H4 (cell line): ENCODE measurements around the gene DVL3. TPM values are rescaled to one million over a fixed set of nuclear protein-coding genes. Genes with fewer than 3 reads are reported as not detected.
"Not testable (repeated sequence)": the region's sequence is repeated elsewhere in the genome, so short reads cannot be mapped to it uniquely, and the experiment has no call there.

Experiments
- DNase-seq: peaks from one replicate; pipeline ENCODE4 v3.0.0-alpha.2; 2015; ENCODE audit warnings: low spot score
- total RNA-seq: library from RNA; depleted of rRNA; stranded (reverse); fragments of >200 nt; shearing (Covaris generic); gene quantifications from 2 replicates; pipeline ENCODE4 v1.2.3, GENCODE V29; 2014

Gene DVL3
- total RNA-seq, 1 experiment from 2014 or later = 17.6 TPM

- no peak for DNase-seq
These were observed 706 bp downstream of the DVL3 start for GRCh38 chr3:184155644-184156521.

GRCh38 chr3:184156522-184156955, 1.4 kb downstream of the DVL3 start:
- no peak for DNase-seq

GRCh38 chr3:184157206-184157605, 2.0 kb downstream of the DVL3 start:
- no peak for DNase-seq

GRCh38 chr3:184158404-184158803, 3.2 kb downstream of the DVL3 start:
- DNase-seq = no peak

GRCh38 chr3:184160456-184160855, 5.3 kb downstream of the DVL3 start:
- DNase-seq = no peak

- not testable (repeated sequence) for DNase-seq
These were observed 7.4 kb downstream of the DVL3 start for GRCh38 chr3:184162571-184163070.

- DNase-seq = no peak
These were observed 9.6 kb downstream of the DVL3 start for GRCh38 chr3:184164648-184165330.

- no peak for DNase-seq
These were observed 10.4 kb downstream of the DVL3 start for GRCh38 chr3:184165543-184165942.

- DNase-seq = no peak
These were observed 11.5 kb downstream of the DVL3 start for GRCh38 chr3:184166671-184167070.

- no peak for DNase-seq
These were observed 12.6 kb downstream of the DVL3 start for GRCh38 chr3:184167786-184168185.

- no peak for DNase-seq
These were observed 13.4 kb downstream of the DVL3 start for GRCh38 chr3:184168363-184169120.

GRCh38 chr3:184169896-184170875, 15.0 kb downstream of the DVL3 start:
- no peak for DNase-seq

- DNase-seq = no peak
These were observed 16.4 kb downstream of the DVL3 start for GRCh38 chr3:184171562-184171961.

GRCh38 chr3:184172681-184173373, 17.6 kb downstream of the DVL3 start:
- DNase-seq = no peak

GRCh38 chr3:184173374-184173722, 18.2 kb downstream of the DVL3 start:
- DNase-seq = no peak

- no peak for DNase-seq
These were observed 19.1 kb downstream of the DVL3 start for GRCh38 chr3:184174284-184174645.

GRCh38 chr3:184174646-184175492, 19.7 kb downstream of the DVL3 start, which contains the start of gene AP2M1:
Gene AP2M1 (plus strand): TSS chr3:184174855. CDS start chr3:184176994, 2,139 bp downstream.
- peak; percentile 99 for DNase-seq

GRCh38 chr3:184175506-184175905, 20.3 kb downstream of the DVL3 start:
- DNase-seq = no peak

- no peak for DNase-seq
These were observed 20.8 kb downstream of the DVL3 start for GRCh38 chr3:184175981-184176376.
